COR-L47 (cell line): ENCODE measurements around the gene SRSF7.
"Not testable (repeated sequence)": the region's sequence is repeated elsewhere in the genome, so short reads cannot be mapped to it uniquely, and the experiment has no call there.

Experiments used
- DNase-seq: peaks from one replicate; lab custom pipeline; 2025; lab: John Stamatoyannopoulos, UW

Gene SRSF7

GRCh38 chr2:38750891-38751595 is at the start of gene SRSF7:
Gene SRSF7, minus strand, starts transcription at chr2:38751361. Its CDS starts 105 bp downstream, at chr2:38751256.
- peak; percentile 99 for DNase-seq

- DNase-seq = no peak
These were observed 46.8 kb upstream of the SRSF7 start for GRCh38 chr2:38797953-38798352.

- no peak for DNase-seq
These were observed 46.1 kb upstream of the SRSF7 start for GRCh38 chr2:38797250-38797676.

GRCh38 chr2:38795016-38795415 is 43.9 kb upstream of the SRSF7 start:
- not testable (repeated sequence) for DNase-seq

GRCh38 chr2:38794235-38794946 is 43.2 kb upstream of the SRSF7 start:
- DNase-seq = no peak

- DNase-seq = no peak
These were observed 42.4 kb upstream of the SRSF7 start for GRCh38 chr2:38793511-38793910.

GRCh38 chr2:38792751-38793150 is 41.6 kb upstream of the SRSF7 start:
- DNase-seq = no peak

- DNase-seq = not testable (repeated sequence)
These were observed 41.2 kb upstream of the SRSF7 start for GRCh38 chr2:38792321-38792720.

- DNase-seq = no peak
These were observed 40.6 kb upstream of the SRSF7 start for GRCh38 chr2:38791744-38792143.

GRCh38 chr2:38789691-38790090 is 38.5 kb upstream of the SRSF7 start:
- no peak for DNase-seq

GRCh38 chr2:38788306-38788705 is 37.1 kb upstream of the SRSF7 start:
- DNase-seq = no peak

GRCh38 chr2:38783586-38783985 is 32.4 kb upstream of the SRSF7 start:
- no peak for DNase-seq

- no peak for DNase-seq
These were observed 27.5 kb upstream of the SRSF7 start for GRCh38 chr2:38778687-38779082.

GRCh38 chr2:38776531-38776930 is 25.4 kb upstream of the SRSF7 start:
- DNase-seq = no peak

GRCh38 chr2:38775921-38776225 is 24.7 kb upstream of the SRSF7 start:
- no peak for DNase-seq

- DNase-seq = no peak
These were observed 24.1 kb upstream of the SRSF7 start for GRCh38 chr2:38775097-38775920.

GRCh38 chr2:38771632-38772031 is 20.5 kb upstream of the SRSF7 start:
- DNase-seq = no peak

- DNase-seq = no peak
These were observed 14.4 kb upstream of the SRSF7 start for GRCh38 chr2:38765551-38765950.

- DNase-seq = no peak
These were observed 14.0 kb upstream of the SRSF7 start for GRCh38 chr2:38765149-38765548.

GRCh38 chr2:38763728-38764127 is 12.6 kb upstream of the SRSF7 start:
- DNase-seq = no peak

GRCh38 chr2:38763228-38763627 is 12.1 kb upstream of the SRSF7 start:
- no peak for DNase-seq

- not testable (repeated sequence) for DNase-seq
These were observed 4.7 kb upstream of the SRSF7 start for GRCh38 chr2:38755891-38756290.

GRCh38 chr2:38754506-38754905 is 3.3 kb upstream of the SRSF7 start:
- no peak for DNase-seq
